Stomach (tissue), 4 donors: ENCODE data around the gene DGKA.

Source experiments
- CTCF ChIP-seq, 7 experiments: fragments of 450-650 bp in 4 of 7; fragments of 200-600 bp in 3 of 7; sonication (generic) in 3 of 7; IDR thresholded peaks; one replicate each; pipeline ENCODE4 v1.5.1; 2016 to 2019; ENCODE audit warnings: antibody characterized with exemption in 7 of 7, control low read depth in 2 of 7, mild to moderate bottlenecking in 1 of 7
- POLR2AphosphoS5 ChIP-seq, 3 donors: sonication (generic); formaldehyde crosslinking; IDR thresholded peaks; one replicate each; pipeline ENCODE4 v1.6.1; 2016; ENCODE audit warnings: antibody characterized with exemption in 3 of 3

- TF ChIP-seq CTCF (IDR thresholded peaks at IDR 0.05) (no peak), POLR2AphosphoS5 (IDR thresholded peaks at IDR 0.05) (no peak)
Measured at GRCh38 chr12:55901881-55902490, 29.0 kb upstream of the DGKA start.
